GM12878 (cell line): Measurements from ENCODE around the gene NCLN. TPM values are rescaled to one million over a fixed set of nuclear protein-coding genes. Genes with fewer than 3 reads are reported as not detected.

ENCODE experiments used
- ATAC-seq: fragments of 200-7000 bp; cut with Tn5 transposase; 3 replicates; pipeline ENCODE4 v1.9.1; 2020; ENCODE audit warnings: mild to moderate bottlenecking, moderate library complexity
- BruUV-seq: library from RNA; stranded (reverse); fragments of 400-500 nt; replicated peaks from 2 replicates; lab custom pipeline; 2021; lab: Mats Ljungman, UMichigan
- CTCF ChIA-PET: fragments of 300-600 bp; sonication (Branson Sonifier 250); formaldehyde crosslinking; extraction: SDS; loops from one replicate; lab custom pipeline; 2021; ENCODE audit warnings: inconsistent platforms; lab: Yijun Ruan, JAX
- POLR2A ChIA-PET: fragments of 350-600 bp; formaldehyde crosslinking; extraction: SDS; loops from one replicate; lab custom pipeline; 2021; ENCODE audit warnings: inconsistent platforms; lab: Charles Lee
- RAD21 ChIA-PET: fragments of 300-600 bp; sonication (Branson Sonifier 250); formaldehyde crosslinking; loops from one replicate; lab custom pipeline; 2023; ENCODE audit warnings: antibody characterized with exemption; ENCODE audit not compliant: unreplicated experiment; lab: Charles Lee
- SMC1A ChIA-PET: fragments of 300-600 bp; sonication (Branson Sonifier 250); formaldehyde crosslinking; loops from one replicate; lab custom pipeline; 2023; ENCODE audit not compliant: unreplicated experiment, uncharacterized antibody; lab: Charles Lee
- DNase-seq: peaks from one replicate; pipeline ENCODE4 v3.0.0-alpha.2; 2011; ENCODE audit warnings: low read depth, low spot score
- FAIRE-seq: peaks from 3 replicates; lab custom pipeline; 2011; peaks lifted over from hg19 to GRCh38; lab: Jason Lieb, UNC
- H2AFZ ChIP-seq: 2 replicates; pipeline ENCODE4 v1.6.0; 2011; ENCODE audit warnings: low read depth, low read length, control low read depth; ENCODE audit not compliant: control insufficient read depth
- H3K27ac ChIP-seq: 2 replicates; pipeline ENCODE4 v1.5.1; 2011; ENCODE audit warnings: control low read depth; ENCODE audit not compliant: control insufficient read depth, insufficient read depth
- H3K27me3 ChIP-seq, 2 experiments: replicated peaks in 1 of 2; 2 replicates each; pipeline versions ENCODE4 v1.6.0 to v1.6.1; 2011; ENCODE audit warnings: low read length in 1 of 2; ENCODE audit not compliant: control insufficient read depth in 2 of 2, insufficient read depth in 2 of 2
- H3K36me3 ChIP-seq, 2 experiments: 2 replicates each; pipeline ENCODE4 v1.5.1; 2011; ENCODE audit warnings: low read length in 1 of 2; ENCODE audit not compliant: control insufficient read depth in 2 of 2, insufficient read depth in 2 of 2
- H3K4me1 ChIP-seq: 2 replicates; pipeline ENCODE4 v1.6.1; 2011; ENCODE audit warnings: mild to moderate bottlenecking, low read length, moderate library complexity, mixed read lengths; ENCODE audit not compliant: control insufficient read depth, insufficient read depth
- H3K4me2 ChIP-seq: 2 replicates; pipeline ENCODE4 v1.6.0; 2011; ENCODE audit warnings: control low read depth; ENCODE audit not compliant: control insufficient read depth, insufficient read depth
- H3K4me3 ChIP-seq: fragments of 200-600 bp; sonication (generic); 2 replicates; pipeline ENCODE4 v1.5.1; 2016
- H3K79me2 ChIP-seq: 2 replicates; pipeline ENCODE4 v1.6.0; 2011; ENCODE audit warnings: low read length; ENCODE audit not compliant: control insufficient read depth, insufficient read depth
- H3K9ac ChIP-seq: 2 replicates; pipeline ENCODE4 v1.8.0; 2011; ENCODE audit warnings: low read length, control low read depth, mixed read lengths; ENCODE audit not compliant: control insufficient read depth, insufficient read depth
- H3K9me3 ChIP-seq: replicated peaks from 3 replicates; pipeline ENCODE4 v1.5.1; 2011; ENCODE audit warnings: mild to moderate bottlenecking, low read length; ENCODE audit not compliant: control insufficient read depth, insufficient read depth
- H4K20me1 ChIP-seq: 2 replicates; pipeline ENCODE4 v1.6.0; 2011; ENCODE audit not compliant: control insufficient read depth, insufficient read depth
- BCLAF1 ChIP-seq: fragments of 450-650 bp; IDR thresholded peaks from 2 replicates; pipeline ENCODE4 v1.6.1; 2017; ENCODE audit warnings: antibody characterized with exemption, mild to moderate bottlenecking, moderate library complexity
- BRCA1 ChIP-seq: IDR thresholded peaks from 2 replicates; pipeline ENCODE4 v1.6.1; 2011; ENCODE audit warnings: low read depth, low read length, improper control_type of control experiment
- CHD2 ChIP-seq: IDR thresholded peaks from 2 replicates; pipeline ENCODE4 v1.6.1; 2011; ENCODE audit warnings: low read depth, low read length, improper control_type of control experiment, borderline replicate concordance
- DPF2 ChIP-seq: fragments of 450-650 bp; IDR thresholded peaks from 2 replicates; pipeline ENCODE4 v1.6.1; 2017; ENCODE audit warnings: mild to moderate bottlenecking
- EGR1 ChIP-seq, 2 experiments: IDR thresholded peaks; 1 replicate in 1 of 2; 2 replicates in 1 of 2; pipeline ENCODE4 v1.6.1; 2011 to 2012; ENCODE audit warnings: low read depth in 2 of 2, low read length in 2 of 2, borderline replicate concordance in 1 of 2, mild to moderate bottlenecking in 1 of 2, moderate library complexity in 1 of 2
- ETV6 ChIP-seq, 2 experiments: fragments of 450-650 bp in 1 of 2; IDR thresholded peaks in 1 of 2; conservative IDR thresholded peaks in 1 of 2; 2 replicates each; pipeline ENCODE4 v1.6.1; 2014; ENCODE audit warnings: antibody characterized with exemption in 1 of 2, borderline replicate concordance in 1 of 2, low read depth in 1 of 2, mild to moderate bottlenecking in 1 of 2, moderate library complexity in 1 of 2
- GABPA ChIP-seq: IDR thresholded peaks from 2 replicates; pipeline ENCODE4 v1.6.1; 2014; ENCODE audit warnings: antibody characterized with exemption, low read depth, mild to moderate bottlenecking, inconsistent platforms
- IKZF2 ChIP-seq, 2 experiments: fragments of 450-650 bp; IDR thresholded peaks; 2 replicates each; pipeline ENCODE4 v1.6.1; 2017; ENCODE audit warnings: mild to moderate bottlenecking in 2 of 2, moderate library complexity in 2 of 2
- NRF1 ChIP-seq: conservative IDR thresholded peaks from 2 replicates; pipeline ENCODE4 v1.6.1; 2011; ENCODE audit warnings: mild to moderate bottlenecking, low read depth, low read length, improper control_type of control experiment
- SMARCA5 ChIP-seq: fragments of 450-650 bp; IDR thresholded peaks from 2 replicates; pipeline ENCODE4 v1.6.1; 2017; ENCODE audit warnings: mild to moderate bottlenecking
- TARDBP ChIP-seq: IDR thresholded peaks from 2 replicates; pipeline ENCODE4 v1.6.1; 2016; ENCODE audit warnings: borderline replicate concordance
- ZBED1 ChIP-seq: IDR thresholded peaks from 2 replicates; pipeline ENCODE4 v1.6.1; 2016; ENCODE audit warnings: borderline replicate concordance
- ZNF207 ChIP-seq: fragments of 450-650 bp; IDR thresholded peaks from 2 replicates; pipeline ENCODE4 v1.6.1; 2014; ENCODE audit warnings: antibody characterized with exemption, mild to moderate bottlenecking, borderline replicate concordance
- ZNF622 ChIP-seq: fragments of 450-650 bp; IDR thresholded peaks from 2 replicates; pipeline ENCODE4 v1.6.1; 2017; ENCODE audit warnings: mild to moderate bottlenecking, inconsistent platforms
- ZZZ3 ChIP-seq: IDR thresholded peaks from 2 replicates; pipeline ENCODE4 v1.6.1; 2011; ENCODE audit warnings: low read depth; ENCODE audit not compliant: control insufficient read depth, insufficient read length
- WGBS: methylation state at CpG from one replicate; pipeline ENCODE4 v1.1.6; 2016; ENCODE audit warnings: low lambda C conversion rate; ENCODE audit not compliant: insufficient replicate concordance, insufficient coverage; ENCODE audit errors: missing lambda C conversion rate; 5-methylcytosine and 5-hydroxymethylcytosine counted together
- in situ Hi-C: fragments of 300-500 bp; cut with MboI; formaldehyde crosslinking; loops from 9 replicates; pipeline ENCODE4 v1.14.3; 2018; ENCODE audit warnings: mixed read lengths
- intact Hi-C: fragments of 100-400 bp; cut with micrococcal nuclease; formaldehyde crosslinking; loops from one replicate; pipeline ENCODE4 v1.14.2; 2022; ENCODE audit not compliant: unreplicated experiment
- polyA plus RNA-seq, 11 experiments: library from polyadenylated mRNA; depleted of rRNA in 4 of 11; unstranded in 6 of 11; stranded (reverse) in 5 of 11; fragments of >200 nt; fragmentation: Nextera tagmentation in 4 of 11; fragmentation: Illumina TruSeq in 1 of 11; extraction: Ambion mirVana in 4 of 11; extraction: Trizol in 1 of 11; gene quantifications; 1 replicate in 1 of 11; 2 replicates in 10 of 11; pipeline versions ENCODE4 v1.2.1 to v1.2.3, GENCODE V29; 2011 to 2016; ENCODE audit warnings: inconsistent platforms in 2 of 11, missing spikeins in 2 of 11, low read depth in 1 of 11
- total RNA-seq, 4 experiments: library from RNA; depleted of rRNA in 3 of 4; stranded (reverse); fragments of >200 nt in 3 of 4; fragmentation: Illumina TruSeq in 1 of 4; extraction: Trizol in 1 of 4; gene quantifications; 2 replicates each; pipeline versions ENCODE4 v1.2.1 to v1.2.3, GENCODE V29; 2013 to 2021
- TF ChIP-seq, protein P1 (sequence below): fragments of 450-650 bp; IDR thresholded peaks from 2 replicates; pipeline ENCODE4 v1.6.1; 2017; ENCODE audit warnings: mild to moderate bottlenecking, moderate library complexity

The NCLN gene
- total and polyA plus RNA-seq, 10 of the 15 experiments (the other 5 are each of a cell fraction or from before 2014, with no cell fraction given) = 2.2 to 79.1 (median 36.0) TPM

DNA sequence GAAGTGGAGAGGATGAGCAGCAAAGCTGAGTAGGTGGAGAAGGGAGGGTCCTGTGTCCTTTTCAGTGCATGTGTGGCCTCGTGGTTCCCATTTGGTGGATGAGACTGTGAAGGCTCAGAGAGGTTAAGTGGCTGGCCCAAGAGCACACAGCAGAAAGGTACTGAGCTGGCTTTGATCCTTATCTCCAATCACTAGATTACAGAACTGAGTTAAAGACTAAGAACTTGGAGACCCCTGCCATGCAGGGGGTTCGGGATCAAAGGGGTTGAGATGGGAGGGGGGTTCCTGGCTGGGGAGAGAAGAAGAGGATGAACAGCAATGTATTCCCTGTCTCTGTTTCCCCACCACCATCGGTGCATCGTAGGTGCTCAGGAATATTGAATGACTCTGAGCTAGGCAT, 50.5 kb downstream of the NCLN start (continued):
- TF ChIP-seq, protein P1, sequence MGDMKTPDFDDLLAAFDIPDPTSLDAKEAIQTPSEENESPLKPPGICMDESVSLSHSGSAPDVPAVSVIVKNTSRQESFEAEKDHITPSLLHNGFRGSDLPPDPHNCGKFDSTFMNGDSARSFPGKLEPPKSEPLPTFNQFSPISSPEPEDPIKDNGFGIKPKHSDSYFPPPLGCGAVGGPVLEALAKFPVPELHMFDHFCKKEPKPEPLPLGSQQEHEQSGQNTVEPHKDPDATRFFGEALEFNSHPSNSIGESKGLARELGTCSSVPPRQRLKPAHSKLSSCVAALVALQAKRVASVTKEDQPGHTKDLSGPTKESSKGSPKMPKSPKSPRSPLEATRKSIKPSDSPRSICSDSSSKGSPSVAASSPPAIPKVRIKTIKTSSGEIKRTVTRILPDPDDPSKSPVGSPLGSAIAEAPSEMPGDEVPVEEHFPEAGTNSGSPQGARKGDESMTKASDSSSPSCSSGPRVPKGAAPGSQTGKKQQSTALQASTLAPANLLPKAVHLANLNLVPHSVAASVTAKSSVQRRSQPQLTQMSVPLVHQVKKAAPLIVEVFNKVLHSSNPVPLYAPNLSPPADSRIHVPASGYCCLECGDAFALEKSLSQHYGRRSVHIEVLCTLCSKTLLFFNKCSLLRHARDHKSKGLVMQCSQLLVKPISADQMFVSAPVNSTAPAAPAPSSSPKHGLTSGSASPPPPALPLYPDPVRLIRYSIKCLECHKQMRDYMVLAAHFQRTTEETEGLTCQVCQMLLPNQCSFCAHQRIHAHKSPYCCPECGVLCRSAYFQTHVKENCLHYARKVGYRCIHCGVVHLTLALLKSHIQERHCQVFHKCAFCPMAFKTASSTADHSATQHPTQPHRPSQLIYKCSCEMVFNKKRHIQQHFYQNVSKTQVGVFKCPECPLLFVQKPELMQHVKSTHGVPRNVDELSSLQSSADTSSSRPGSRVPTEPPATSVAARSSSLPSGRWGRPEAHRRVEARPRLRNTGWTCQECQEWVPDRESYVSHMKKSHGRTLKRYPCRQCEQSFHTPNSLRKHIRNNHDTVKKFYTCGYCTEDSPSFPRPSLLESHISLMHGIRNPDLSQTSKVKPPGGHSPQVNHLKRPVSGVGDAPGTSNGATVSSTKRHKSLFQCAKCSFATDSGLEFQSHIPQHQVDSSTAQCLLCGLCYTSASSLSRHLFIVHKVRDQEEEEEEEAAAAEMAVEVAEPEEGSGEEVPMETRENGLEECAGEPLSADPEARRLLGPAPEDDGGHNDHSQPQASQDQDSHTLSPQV = no peak
- TF ChIP-seq ETV6 (conservative IDR thresholded peaks at IDR 0.05 in 1 of 2, IDR thresholded peaks at IDR 0.05 in 1 of 2; ENCODE audit: borderline replicate concordance in 1 of 2, low read depth in 1 of 2) = no peak
- no peak for TF ChIP-seq BRCA1
- TF ChIP-seq, all 136 proteins: peak for 0

- intact Hi-C loops = no loop called here
- H3K9ac ChIP-seq = no peak overlapping the region
- in situ Hi-C loops = no loop called here
- ChIA-PET RAD21 (no interaction called here), CTCF (interaction anchor here (1.1 kb wide), 2 partner anchors 15 to 16 kb away, joined by 3 to 4 read pairs; no protein-coding TSS in a partner anchor), POLR2A (no interaction called here), SMC1A (no interaction called here)
- H3K4me1 ChIP-seq = no peaks in the 10 kb centered on the region
- no peak overlapping the region for H2AFZ ChIP-seq
- H3K27ac ChIP-seq = no peak overlapping the region
- no peaks in the 10 kb centered on the region for H3K9me3 ChIP-seq
- no TSS peak for BruUV-seq
- H3K36me3 ChIP-seq = no peaks in the 10 kb centered on the region
- no peaks in the 10 kb centered on the region for H4K20me1 ChIP-seq
- DNase-seq (no peak), FAIRE-seq (no peak), ATAC-seq (no peak)
- H3K27me3 ChIP-seq = no peaks in the 10 kb centered on the region
- H3K4me2 ChIP-seq = no peak overlapping the region
- H3K4me3 ChIP-seq = no peak overlapping the region
- 53% methylated on average over 7 of the region's 7 CpGs for WGBS
- H3K79me2 ChIP-seq = no peaks in the 10 kb centered on the region
- TF ChIP-seq ZBED1 = no peak
- no peak for TF ChIP-seq ZNF622
- no peak for TF ChIP-seq NRF1
- no peak for TF ChIP-seq EGR1 (IDR thresholded peaks at IDR 0.05; ENCODE audit: borderline replicate concordance in 1 of 2, low read depth in 2 of 2, low read length in 2 of 2)
- TF ChIP-seq GABPA = no peak
- no peak for TF ChIP-seq BCLAF1
- no peak for TF ChIP-seq CHD2
- no peak for TF ChIP-seq TARDBP
- no peak for TF ChIP-seq ZNF207
- TF ChIP-seq IKZF2 (IDR thresholded peaks at IDR 0.05) = no peak
- no peak for TF ChIP-seq ZZZ3
- TF ChIP-seq SMARCA5 = no peak
- no peak for TF ChIP-seq DPF2
Measured at GRCh38 chr19:3238066-3238561, 52.4 kb downstream of the NCLN start.
